IgD-negative memory B cell (primary cell): ENCODE data around the gene LRSAM1. TPM values are rescaled to one million over a fixed set of nuclear protein-coding genes. Genes with fewer than 3 reads are reported as not detected.

Experiments
- H3K27ac Mint-ChIP-seq, 3 donors: one replicate each; pipeline ENCODE4 v1.8.0; 2020 to 2022; ENCODE audit warnings: mild to moderate bottlenecking in 3 of 3, mixed read lengths in 3 of 3, moderate library complexity in 1 of 3
- H3K27me3 Mint-ChIP-seq: one replicate; pipeline ENCODE4 v1.8.0; 2021; ENCODE audit warnings: mixed read lengths
- H3K36me3 Mint-ChIP-seq: one replicate; pipeline ENCODE4 v1.8.0; 2020; ENCODE audit warnings: mild to moderate bottlenecking, mixed read lengths
- H3K4me1 Mint-ChIP-seq, 3 donors: one replicate each; pipeline ENCODE4 v1.8.0; 2020 to 2022; ENCODE audit warnings: mixed read lengths in 3 of 3, mild to moderate bottlenecking in 1 of 3
- H3K4me3 Mint-ChIP-seq, 4 donors: one replicate each; pipeline ENCODE4 v1.8.0; 2020 to 2022; ENCODE audit warnings: mild to moderate bottlenecking in 4 of 4, mixed read lengths in 4 of 4, moderate library complexity in 3 of 4
- H3K9me3 Mint-ChIP-seq, 3 donors: one replicate each; pipeline ENCODE4 v1.8.0; 2020 to 2021; ENCODE audit warnings: mixed read lengths in 3 of 3, mild to moderate bottlenecking in 1 of 3
- polyA plus RNA-seq: library from polyadenylated mRNA; unstranded; fragments of 300-500 nt; fragmentation: Illumina TruSeq; gene quantifications from one replicate; pipeline ENCODE4 v1.2.3, GENCODE V29; 2021

Gene LRSAM1
- polyA plus RNA-seq, 1 donor from 2014 or later, result 15.7 TPM

DNA sequence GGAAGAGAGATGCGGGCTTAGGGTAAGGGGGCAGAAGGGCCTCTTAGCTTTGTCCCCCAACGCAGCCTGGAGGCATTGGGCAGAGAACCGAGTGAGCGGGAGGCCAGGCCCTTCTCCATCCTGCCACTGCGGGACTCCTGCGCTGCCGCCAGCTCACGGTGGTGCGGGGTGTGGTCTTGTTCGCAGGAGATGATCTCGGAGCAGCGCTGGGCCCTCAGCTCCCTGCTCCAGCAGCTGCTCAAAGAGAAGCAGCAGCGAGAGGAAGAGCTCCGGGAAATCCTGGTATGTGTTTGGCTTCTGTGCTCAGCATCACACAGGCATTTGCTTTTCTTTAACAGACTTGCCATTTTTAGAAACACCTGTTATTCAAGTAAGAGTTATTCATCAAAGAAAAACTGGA is 41.3 kb downstream of the LRSAM1 start:
- Mint-ChIP-seq H3K27ac (peak overlapping the region in 1 of 3 donors; percentile 39), H3K36me3 (peaks cover 4% of the 10 kb centered on the region)

DNA sequence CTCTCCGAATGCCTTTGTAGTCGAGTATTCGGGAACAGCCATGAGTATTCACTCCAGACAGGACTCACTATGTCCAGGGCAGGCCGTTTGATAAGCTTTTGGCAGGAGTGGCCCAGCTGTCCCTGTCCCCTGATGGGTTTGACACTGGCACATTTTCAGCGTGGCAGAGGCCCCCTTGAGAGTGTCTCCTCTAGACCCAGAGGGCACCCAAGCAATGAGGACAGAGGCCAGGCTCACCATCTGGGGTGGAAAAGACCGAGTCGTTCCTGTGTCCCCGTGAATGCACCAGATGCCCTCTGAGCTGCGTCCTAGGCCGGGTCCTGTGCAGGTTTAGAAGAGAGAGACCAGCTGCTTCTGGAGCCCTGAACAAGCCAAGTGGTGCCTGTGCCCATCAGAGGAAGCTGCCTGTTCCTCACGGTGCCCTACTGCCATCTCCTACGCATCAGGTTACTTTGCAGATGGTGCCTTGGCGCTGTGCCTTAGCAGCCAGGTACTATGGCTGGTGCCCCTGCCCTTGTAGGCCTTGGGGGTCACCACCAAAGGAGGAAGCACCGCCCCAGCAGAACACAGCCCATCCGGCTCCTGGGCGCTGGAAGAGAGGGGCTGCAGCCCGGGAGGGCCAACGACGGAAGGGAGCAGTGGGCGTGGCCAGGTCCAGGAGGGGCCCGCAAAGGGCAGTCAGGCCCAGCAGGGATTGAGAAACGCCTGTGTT is 42.4 kb downstream of the LRSAM1 start:
- Mint-ChIP-seq H3K4me3 (no peak overlapping the region), H3K27ac (no peak overlapping the region), H3K27me3 (no peaks in the 10 kb centered on the region), H3K9me3 (no peaks in the 10 kb centered on the region), H3K4me1 (peaks cover 0 to 2% (median 0%) of the 10 kb centered on the region in 3 donors), H3K36me3 (peaks cover 4% of the 10 kb centered on the region)

More for the DNA sequence above, 41.3 kb downstream of the LRSAM1 start:
- no peak overlapping the region for H3K4me3 Mint-ChIP-seq
- H3K9me3 Mint-ChIP-seq, result no peaks in the 10 kb centered on the region
- H3K4me1 Mint-ChIP-seq, result peaks cover 0 to 2% (median 0%) of the 10 kb centered on the region in 3 donors
- no peaks in the 10 kb centered on the region for H3K27me3 Mint-ChIP-seq

DNA sequence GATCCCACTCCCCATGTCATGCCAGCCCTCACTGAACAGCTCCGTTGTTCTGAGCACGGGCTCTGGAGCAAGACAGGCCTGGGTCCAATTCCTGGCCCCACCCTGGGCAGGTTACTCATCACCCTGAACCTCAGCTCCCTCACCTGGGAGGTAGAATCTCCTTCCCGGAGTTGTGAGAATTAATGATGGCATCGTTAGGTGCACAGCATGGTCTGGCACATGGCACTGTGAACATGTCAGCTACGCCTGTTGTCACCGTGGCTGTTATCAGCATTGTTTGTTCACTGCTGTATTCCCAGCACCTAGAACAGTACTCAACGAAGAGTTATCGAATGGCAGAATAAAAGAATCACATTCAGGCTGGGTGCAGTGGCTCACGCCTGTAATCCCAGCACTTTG is 43.0 kb downstream of the LRSAM1 start:
- H3K27ac Mint-ChIP-seq, result no peak overlapping the region
- peaks cover 0 to 2% (median 0%) of the 10 kb centered on the region in 3 donors for H3K4me1 Mint-ChIP-seq
- peaks cover 4% of the 10 kb centered on the region for H3K36me3 Mint-ChIP-seq
- no peaks in the 10 kb centered on the region for H3K9me3 Mint-ChIP-seq
- H3K27me3 Mint-ChIP-seq, result no peaks in the 10 kb centered on the region
- no peak overlapping the region for H3K4me3 Mint-ChIP-seq

DNA sequence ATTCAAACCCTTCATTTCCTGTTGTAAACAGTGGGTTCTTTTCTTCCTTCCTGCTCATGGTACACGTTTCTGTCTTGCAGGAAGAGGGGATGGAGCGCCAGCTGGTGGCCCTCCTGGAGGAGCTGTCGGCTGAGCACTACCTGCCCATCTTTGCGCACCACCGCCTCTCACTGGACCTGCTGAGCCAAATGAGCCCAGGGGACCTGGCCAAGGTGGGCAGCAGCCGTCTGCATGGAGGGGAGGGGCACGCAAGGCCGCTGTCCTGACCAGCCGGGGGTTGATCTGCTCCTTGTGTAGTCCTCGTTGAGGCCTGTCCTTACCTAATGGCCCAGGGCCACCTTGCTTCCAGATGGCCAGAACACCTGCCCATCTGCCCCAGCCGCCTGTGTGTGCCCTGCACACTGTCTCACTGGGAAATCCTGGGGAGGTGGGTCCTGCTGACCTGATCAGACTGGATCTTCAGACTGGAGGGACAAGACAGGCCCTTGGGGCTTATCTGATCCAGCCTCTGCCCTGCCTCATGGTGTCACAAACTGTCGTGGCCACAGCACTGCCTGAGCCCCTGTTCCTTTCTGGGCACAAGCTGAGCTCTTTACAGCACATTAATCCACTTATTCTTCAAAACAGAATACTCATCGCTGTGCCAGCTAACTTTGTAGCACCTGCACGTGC is 44.7 kb downstream of the LRSAM1 start:
- no peak overlapping the region for H3K4me3 Mint-ChIP-seq
- no peaks in the 10 kb centered on the region for H3K9me3 Mint-ChIP-seq

DNA sequence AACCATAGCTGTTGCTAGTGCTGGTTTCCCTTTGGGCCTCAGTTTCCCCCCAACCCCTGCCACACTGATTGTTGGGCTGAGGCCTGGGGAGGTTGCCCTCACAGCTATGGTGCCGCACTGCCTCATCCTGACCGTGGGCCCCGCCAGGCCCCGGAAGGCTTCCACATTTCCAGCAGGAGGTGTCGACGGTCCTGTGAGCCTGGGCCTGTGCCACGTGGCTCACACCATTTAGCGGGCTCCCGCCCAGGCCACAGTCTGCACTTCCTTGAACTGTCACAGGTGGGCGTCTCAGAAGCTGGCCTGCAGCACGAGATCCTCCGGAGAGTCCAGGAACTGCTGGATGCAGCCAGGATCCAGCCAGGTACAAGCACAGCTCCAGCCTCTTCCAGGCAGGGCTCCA is 45.7 kb downstream of the LRSAM1 start:
- H3K9me3 Mint-ChIP-seq, result no peaks in the 10 kb centered on the region
- no peak overlapping the region for H3K4me3 Mint-ChIP-seq
- no peaks in the 10 kb centered on the region for H3K27me3 Mint-ChIP-seq
- H3K4me1 Mint-ChIP-seq, result no peaks in the 10 kb centered on the region
- peaks cover 4% of the 10 kb centered on the region for H3K36me3 Mint-ChIP-seq
- no peak overlapping the region for H3K27ac Mint-ChIP-seq

More for the DNA sequence above, 44.7 kb downstream of the LRSAM1 start:
- H3K4me1 Mint-ChIP-seq, result no peaks in the 10 kb centered on the region
- no peaks in the 10 kb centered on the region for H3K27me3 Mint-ChIP-seq
- peaks cover 4% of the 10 kb centered on the region for H3K36me3 Mint-ChIP-seq
- no peak overlapping the region for H3K27ac Mint-ChIP-seq

DNA sequence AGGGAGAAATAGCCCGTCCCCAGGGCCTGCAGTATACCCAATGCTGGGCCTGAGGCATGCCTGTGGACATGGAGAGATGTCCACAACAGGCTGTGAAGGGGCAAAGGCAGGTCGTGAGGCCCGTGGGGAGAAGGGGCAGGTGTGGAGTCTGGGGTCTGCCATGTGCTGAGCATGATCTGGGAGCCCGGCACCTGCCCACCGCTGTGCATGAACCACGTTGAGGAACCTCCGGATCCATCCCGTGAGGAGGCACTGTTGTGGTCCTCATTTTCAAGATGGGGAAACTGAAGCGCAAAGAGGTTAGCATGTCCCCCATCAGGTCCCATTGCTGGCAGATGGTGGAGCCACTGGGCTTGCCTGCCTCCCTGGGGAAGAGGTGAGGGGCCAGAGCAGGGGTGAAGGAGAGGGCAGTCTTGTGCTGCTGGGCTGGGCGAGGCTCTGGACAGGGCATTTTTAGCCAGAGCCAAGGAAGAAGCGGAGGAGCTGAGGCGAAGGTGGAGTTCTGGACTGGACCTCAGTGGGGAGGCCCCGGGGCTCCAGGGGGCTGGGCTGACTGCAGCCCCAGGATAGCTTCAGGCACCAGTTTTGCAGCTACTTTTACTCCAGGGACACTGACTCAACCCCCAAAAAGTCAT is 46.5 kb downstream of the LRSAM1 start:
- H3K27me3 Mint-ChIP-seq, result no peaks in the 10 kb centered on the region
- H3K36me3 Mint-ChIP-seq, result peaks cover 4% of the 10 kb centered on the region
- peak overlapping the region in 1 of 3 donors; percentile 23 for H3K27ac Mint-ChIP-seq
- H3K4me1 Mint-ChIP-seq, result no peaks in the 10 kb centered on the region
- H3K9me3 Mint-ChIP-seq, result no peaks in the 10 kb centered on the region
- no peak overlapping the region for H3K4me3 Mint-ChIP-seq

DNA sequence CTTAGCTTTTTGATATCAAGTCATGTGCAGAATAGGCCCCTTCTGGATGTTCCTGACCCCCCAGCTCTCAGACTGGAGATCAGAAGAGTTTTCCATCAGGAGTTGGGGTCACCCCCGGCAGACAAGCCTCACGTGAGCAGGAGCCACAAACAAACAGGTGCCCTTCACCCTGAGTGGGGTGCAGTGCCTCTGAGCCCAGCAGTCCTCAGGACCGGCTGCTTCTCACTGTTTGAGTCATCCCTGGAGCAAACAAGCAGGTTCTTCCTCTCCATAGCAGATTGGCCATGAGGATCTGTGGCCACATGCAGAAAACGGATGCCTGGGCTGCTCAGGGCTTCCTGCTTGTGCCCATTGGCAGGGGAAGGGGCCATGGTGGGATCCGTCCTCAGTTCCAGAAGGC is 47.0 kb downstream of the LRSAM1 start:
- no peaks in the 10 kb centered on the region for H3K4me1 Mint-ChIP-seq
- H3K27ac Mint-ChIP-seq, result no peak overlapping the region
- no peak overlapping the region for H3K4me3 Mint-ChIP-seq
- no peaks in the 10 kb centered on the region for H3K9me3 Mint-ChIP-seq
- no peaks in the 10 kb centered on the region for H3K27me3 Mint-ChIP-seq
- peaks cover 4% of the 10 kb centered on the region for H3K36me3 Mint-ChIP-seq

DNA sequence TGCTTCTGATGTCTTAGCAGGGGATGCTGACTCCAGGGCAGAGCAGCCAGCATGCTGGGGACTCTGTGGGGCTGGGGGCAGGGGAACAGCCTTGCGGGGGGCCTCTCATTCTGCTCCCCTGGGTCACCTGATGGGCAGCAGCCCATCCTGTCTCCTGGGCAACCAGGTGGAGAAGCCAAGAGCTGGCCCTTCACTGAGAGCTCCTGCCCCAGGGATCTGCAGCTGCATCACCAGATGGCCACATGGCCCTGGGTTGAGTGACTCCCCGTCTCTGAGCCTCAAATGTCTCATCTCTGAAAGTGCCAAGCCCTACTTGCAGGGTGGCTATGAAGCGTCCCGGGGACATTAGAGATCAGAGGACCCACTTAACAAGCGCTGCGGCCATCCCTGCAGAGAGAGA is 49.1 kb downstream of the LRSAM1 start:
- Mint-ChIP-seq H3K4me3 (no peak overlapping the region), H3K36me3 (peaks cover 2% of the 10 kb centered on the region), H3K27ac (no peak overlapping the region), H3K27me3 (no peaks in the 10 kb centered on the region), H3K9me3 (no peaks in the 10 kb centered on the region), H3K4me1 (peaks cover 0 to 2% (median 1%) of the 10 kb centered on the region in 3 donors)

DNA sequence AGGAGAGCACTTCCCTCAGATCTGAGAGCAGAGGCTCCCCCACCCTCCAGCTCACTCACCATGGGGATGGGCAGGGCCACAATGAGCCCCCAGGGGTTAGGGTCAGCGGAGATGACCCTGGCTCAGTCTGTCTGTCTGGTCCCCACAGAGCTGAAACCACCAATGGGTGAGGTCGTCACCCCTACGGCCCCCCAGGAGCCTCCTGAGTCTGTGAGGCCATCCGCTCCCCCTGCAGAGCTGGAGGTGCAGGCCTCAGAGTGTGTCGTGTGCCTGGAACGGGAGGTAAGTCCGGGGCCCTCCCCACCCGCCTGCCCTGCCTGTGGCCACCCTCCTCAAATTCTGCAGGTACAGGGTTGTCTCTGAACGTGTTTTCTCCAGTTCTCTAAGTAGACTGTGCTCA is 49.6 kb downstream of the LRSAM1 start:
- H3K9me3 Mint-ChIP-seq, result no peaks in the 10 kb centered on the region
- peaks cover under 1% of the 10 kb centered on the region for H3K36me3 Mint-ChIP-seq
- H3K27ac Mint-ChIP-seq, result no peak overlapping the region
- H3K27me3 Mint-ChIP-seq, result no peaks in the 10 kb centered on the region
- no peak overlapping the region for H3K4me3 Mint-ChIP-seq
- peaks cover 0 to 2% (median 1%) of the 10 kb centered on the region in 3 donors for H3K4me1 Mint-ChIP-seq

DNA sequence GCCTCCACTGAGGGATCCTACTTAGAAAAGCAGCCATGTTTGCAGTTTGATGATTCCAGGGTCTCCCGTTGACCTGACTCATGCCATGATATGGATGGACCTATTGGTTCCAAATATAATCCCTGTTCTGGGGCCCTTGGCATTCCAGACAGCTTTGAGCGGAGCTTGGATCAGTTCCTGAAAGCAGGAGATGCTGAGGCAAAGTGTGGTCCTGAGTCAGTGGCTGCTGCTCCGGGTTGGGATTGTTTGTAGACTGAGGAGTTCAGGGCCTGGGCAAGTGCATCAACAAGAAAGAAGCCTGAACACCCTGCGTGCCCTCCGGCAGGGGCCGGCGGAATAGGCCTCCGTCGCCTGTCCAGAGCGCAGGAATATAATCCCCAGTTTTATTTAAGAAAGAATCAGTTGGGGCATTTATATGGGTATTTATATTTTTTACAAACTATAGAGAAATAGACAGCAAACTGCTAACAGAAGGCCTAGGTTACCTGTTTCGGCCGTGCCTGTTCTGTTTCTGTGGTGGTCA is 50.6 kb downstream of the LRSAM1 start:
- Mint-ChIP-seq H3K9me3 (no peaks in the 10 kb centered on the region), H3K36me3 (no peaks in the 10 kb centered on the region), H3K4me1 (peaks cover 0 to 2% (median 1%) of the 10 kb centered on the region in 3 donors), H3K27me3 (no peaks in the 10 kb centered on the region), H3K4me3 (no peak overlapping the region), H3K27ac (no peak overlapping the region)

DNA sequence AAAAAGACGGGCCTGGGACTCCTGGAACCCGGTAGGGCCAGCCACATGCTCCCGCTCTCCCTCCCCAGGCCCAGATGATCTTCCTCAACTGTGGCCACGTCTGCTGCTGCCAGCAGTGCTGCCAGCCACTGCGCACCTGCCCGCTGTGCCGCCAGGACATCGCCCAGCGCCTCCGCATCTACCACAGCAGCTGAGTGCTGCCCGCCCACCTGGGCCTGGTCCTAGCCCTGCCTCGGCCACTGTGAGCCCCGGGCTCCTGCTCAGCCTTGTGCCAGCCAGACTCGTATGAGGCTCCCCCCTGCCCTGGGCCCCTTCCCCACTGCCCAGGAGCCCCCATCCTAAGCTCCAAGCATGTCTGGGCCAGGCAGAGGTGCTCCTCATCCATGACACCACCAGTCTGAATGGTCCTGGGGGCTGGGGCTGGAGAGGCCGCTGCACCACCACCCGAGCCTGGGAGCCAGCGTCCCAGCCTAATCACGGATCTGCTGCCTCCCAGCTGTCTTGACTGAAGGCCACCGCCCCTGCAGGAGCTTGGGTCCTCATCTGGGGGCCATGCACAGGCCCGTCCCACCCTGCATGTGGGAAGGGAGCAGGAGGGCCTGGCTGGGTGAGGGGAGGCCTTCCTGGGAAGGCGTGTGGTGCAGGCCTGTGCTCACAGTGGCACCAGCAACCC is 51.5 kb downstream of the LRSAM1 start:
- H3K27ac Mint-ChIP-seq, result no peak overlapping the region
- H3K27me3 Mint-ChIP-seq, result no peaks in the 10 kb centered on the region
- H3K4me1 Mint-ChIP-seq, result peaks cover 0 to 2% (median 1%) of the 10 kb centered on the region in 3 donors
- H3K9me3 Mint-ChIP-seq, result no peaks in the 10 kb centered on the region
- no peaks in the 10 kb centered on the region for H3K36me3 Mint-ChIP-seq
- H3K4me3 Mint-ChIP-seq, result no peak overlapping the region

DNA sequence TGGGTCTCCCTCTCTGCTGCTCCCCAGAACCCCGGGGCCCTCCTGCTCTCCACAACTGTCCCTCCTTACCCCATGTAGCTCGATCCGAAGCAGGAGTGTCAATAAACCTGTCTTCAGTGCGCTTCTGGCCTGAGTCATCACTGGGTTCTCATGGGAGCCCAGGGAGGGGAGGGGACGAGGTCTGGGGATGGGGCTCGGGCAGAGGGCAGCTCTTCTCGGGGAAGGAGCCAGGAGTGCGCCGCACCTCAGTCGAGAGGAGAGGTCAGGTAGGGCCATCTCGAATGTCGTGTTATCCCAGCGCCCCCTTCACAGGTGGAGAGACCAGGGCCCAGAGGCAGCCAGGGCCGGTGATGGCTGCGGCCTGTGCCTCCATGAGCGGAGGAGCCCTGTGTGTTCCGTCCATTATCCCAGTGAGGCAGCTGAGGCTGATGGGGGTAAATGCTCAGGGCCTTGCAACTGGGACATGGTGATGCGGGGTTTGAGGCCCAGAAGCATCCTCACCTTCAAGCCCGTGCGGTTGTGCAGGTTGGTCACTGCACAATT is 52.1 kb downstream of the LRSAM1 start:
- no peaks in the 10 kb centered on the region for H3K36me3 Mint-ChIP-seq
- no peaks in the 10 kb centered on the region for H3K27me3 Mint-ChIP-seq
- H3K9me3 Mint-ChIP-seq, result no peaks in the 10 kb centered on the region
- H3K27ac Mint-ChIP-seq, result peak overlapping the region in 1 of 3 donors; percentile 16
- H3K4me1 Mint-ChIP-seq, result peaks cover 0 to 2% (median 1%) of the 10 kb centered on the region in 3 donors
- H3K4me3 Mint-ChIP-seq, result no peak overlapping the region

DNA sequence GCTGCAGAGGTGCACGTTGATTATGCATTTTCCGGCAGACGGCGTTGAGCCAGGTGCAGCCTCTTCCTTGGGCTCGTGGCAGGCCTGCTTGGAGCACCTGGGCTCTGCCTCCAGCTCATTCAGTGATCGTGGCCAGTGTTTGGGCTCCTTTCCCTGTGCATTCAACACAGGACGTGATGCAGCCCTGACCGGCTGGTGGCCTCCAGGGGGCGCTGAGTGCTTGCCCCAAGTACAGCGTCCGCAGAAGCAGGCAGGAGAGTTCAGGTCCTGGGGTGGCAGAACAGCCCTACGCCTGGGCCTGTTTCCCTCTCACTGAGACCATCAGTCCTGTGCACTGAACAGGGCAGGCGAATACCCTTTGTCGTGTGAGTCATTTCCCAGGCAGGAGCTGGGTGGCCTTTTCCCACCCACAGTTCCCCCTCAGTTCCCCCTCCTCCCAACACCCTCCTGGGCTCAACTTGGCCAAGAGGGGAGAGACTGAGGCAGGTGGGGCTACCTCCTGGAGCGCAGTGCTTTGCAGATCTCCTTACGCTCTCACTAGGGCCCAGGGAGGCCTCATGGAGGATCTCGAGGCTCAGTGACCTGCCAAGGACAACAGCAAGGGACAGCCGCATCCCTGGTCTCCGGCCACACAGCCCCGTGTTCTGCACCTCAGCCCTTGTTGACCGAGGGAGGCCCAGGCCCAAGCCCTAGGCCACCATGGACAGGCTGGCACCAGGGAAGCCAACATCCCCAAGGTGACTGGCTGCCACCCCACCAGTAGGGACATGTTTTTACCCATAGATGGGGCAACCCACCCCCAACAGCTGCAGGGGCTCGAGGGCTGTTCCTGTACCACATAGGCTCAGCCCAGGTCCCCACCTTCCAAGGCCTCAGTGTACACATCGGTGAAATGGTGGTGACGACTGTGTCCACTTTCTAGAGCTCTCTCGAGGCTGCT is 52.9 kb downstream of the LRSAM1 start:
- Mint-ChIP-seq H3K36me3 (no peaks in the 10 kb centered on the region), H3K27ac (peak overlapping the region in 1 of 3 donors; percentile 16), H3K4me1 (peaks cover 0 to 2% (median 1%) of the 10 kb centered on the region in 3 donors), H3K27me3 (no peaks in the 10 kb centered on the region), H3K4me3 (no peak overlapping the region), H3K9me3 (no peaks in the 10 kb centered on the region)

DNA sequence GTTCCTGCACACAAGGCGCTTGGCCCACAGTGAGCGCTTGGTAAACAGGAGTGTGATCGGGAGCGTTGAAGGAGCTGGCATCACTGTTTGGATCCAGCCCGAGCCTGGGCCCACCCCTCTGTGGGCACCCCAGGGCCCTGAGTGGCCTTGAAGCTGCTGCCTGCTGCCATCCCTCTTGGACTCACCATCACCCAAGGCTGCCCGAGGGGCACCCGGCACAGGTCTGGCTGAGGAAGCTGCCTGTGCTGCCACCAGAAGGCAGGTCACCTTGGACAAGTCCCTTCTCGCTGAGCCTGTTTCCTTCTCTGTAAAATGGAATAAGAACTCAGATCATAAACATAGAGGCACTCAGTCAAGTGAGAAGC is 53.6 kb downstream of the LRSAM1 start:
- H3K27ac Mint-ChIP-seq, result no peak overlapping the region
- H3K36me3 Mint-ChIP-seq, result no peaks in the 10 kb centered on the region
- H3K4me3 Mint-ChIP-seq, result no peak overlapping the region
- H3K27me3 Mint-ChIP-seq, result no peaks in the 10 kb centered on the region
- no peaks in the 10 kb centered on the region for H3K9me3 Mint-ChIP-seq
- H3K4me1 Mint-ChIP-seq, result peaks cover 0 to 2% (median 1%) of the 10 kb centered on the region in 3 donors
